HepG2 (cell line): ENCODE data around the gene HIPK2. TPM values are rescaled to one million over a fixed set of nuclear protein-coding genes. Genes with fewer than 3 reads are reported as not detected.
A peak's percentile ranks its signal among the peaks of the same experiment; 100 is the strongest.
"Not testable (repeated sequence)": the region's sequence is repeated elsewhere in the genome, so short reads cannot be mapped to it uniquely, and the experiment has no call there.

ENCODE experiments used
- ATAC-seq: fragments of 200-7000 bp; cut with Tn5 transposase; 3 replicates; pipeline ENCODE4 v1.9.1; 2020; ENCODE audit warnings: mild to moderate bottlenecking, moderate library complexity
- BruUV-seq: library from RNA; stranded (reverse); fragments of 400-500 nt; replicated peaks from 2 replicates; lab custom pipeline; 2021; lab: Mats Ljungman, UMichigan
- CTCF ChIA-PET: fragments of 300-600 bp; formaldehyde crosslinking; extraction: SDS; loops from one replicate; lab custom pipeline; 2021; ENCODE audit warnings: low total read pairs, inconsistent platforms, low intra/inter-chr PET ratio; lab: Yijun Ruan, JAX
- POLR2A ChIA-PET: fragments of 350-600 bp; sonication (Branson Sonifier 250); formaldehyde crosslinking; loops from one replicate; lab custom pipeline; 2020; ENCODE audit warnings: antibody characterized with exemption, inconsistent platforms; lab: Yijun Ruan, JAX
- DNase-seq: peaks from one replicate; pipeline ENCODE4 v3.0.0-alpha.2; 2015; ENCODE audit warnings: low spot score
- FAIRE-seq: peaks from 3 replicates; lab custom pipeline; 2011; peaks lifted over from hg19 to GRCh38; lab: Jason Lieb, UNC
- H2AFZ ChIP-seq: one replicate; pipeline ENCODE4 v1.6.1; 2011; ENCODE audit warnings: low read length, inconsistent platforms
- H3K27ac ChIP-seq: fragments of 300-600 bp; 3 replicates; pipeline ENCODE4 v1.8.0; 2011; ENCODE audit warnings: mixed run types, mild to moderate bottlenecking, mixed read lengths, low read length, inconsistent platforms; ENCODE audit not compliant: insufficient read depth; ENCODE audit errors: extremely low read length
- H3K27me3 ChIP-seq, 2 experiments: fragments of 200-600 bp in 1 of 2; 2 replicates in 1 of 2; 3 replicates in 1 of 2; pipeline versions ENCODE4 v1.6.0 to v1.8.0; 2011; ENCODE audit warnings: low read length in 2 of 2, mild to moderate bottlenecking in 2 of 2, moderate library complexity in 2 of 2, inconsistent platforms in 1 of 2; ENCODE audit not compliant: insufficient read depth in 2 of 2, control insufficient read depth in 1 of 2
- H3K36me3 ChIP-seq, 2 experiments: fragments of 200-600 bp in 1 of 2; replicated peaks in 1 of 2; 2 replicates in 1 of 2; 3 replicates in 1 of 2; pipeline versions ENCODE4 v1.5.1 to v1.8.0; 2011; ENCODE audit warnings: low read length in 2 of 2, inconsistent platforms in 1 of 2; ENCODE audit not compliant: insufficient read depth in 2 of 2, control insufficient read depth in 1 of 2
- H3K4me1 ChIP-seq: 2 replicates; pipeline ENCODE4 v1.5.1; 2012; ENCODE audit warnings: low read length, inconsistent platforms; ENCODE audit not compliant: insufficient read depth
- H3K4me2 ChIP-seq: 2 replicates; pipeline ENCODE4 v1.6.0; 2011; ENCODE audit warnings: low read depth, low read length, inconsistent platforms
- H3K4me3 ChIP-seq, 3 experiments: fragments of 200-600 bp in 1 of 3; sonication (generic), shearing (Covaris generic) in 1 of 3; replicated peaks in 1 of 3; 2 replicates each; pipeline ENCODE4 v1.5.1; 2011 to 2016; ENCODE audit warnings: low read length in 3 of 3, inconsistent platforms in 2 of 3, low read depth in 2 of 3, mild to moderate bottlenecking in 2 of 3, control low read depth in 1 of 3, mixed read lengths in 1 of 3; ENCODE audit not compliant: insufficient read depth in 1 of 3
- H3K79me2 ChIP-seq: one replicate; pipeline ENCODE4 v1.6.1; 2011; ENCODE audit warnings: low read length, inconsistent platforms; ENCODE audit not compliant: insufficient read depth
- H3K9ac ChIP-seq: 2 replicates; pipeline ENCODE4 v1.6.0; 2011; ENCODE audit warnings: mild to moderate bottlenecking, low read depth, low read length, inconsistent platforms; ENCODE audit not compliant: insufficient read depth
- H3K9me3 ChIP-seq: 2 replicates; pipeline ENCODE4 v1.5.1; 2012; ENCODE audit warnings: mild to moderate bottlenecking, low read length
- H4K20me1 ChIP-seq: 2 replicates; pipeline ENCODE4 v1.6.0; 2011; ENCODE audit warnings: inconsistent platforms, mild to moderate bottlenecking, low read length, moderate library complexity; ENCODE audit not compliant: insufficient read depth
- CTCF ChIP-seq: sonication (generic); formaldehyde crosslinking; IDR thresholded peaks from 2 replicates; pipeline ENCODE4 v1.5.0; 2020; ENCODE audit warnings: mild to moderate bottlenecking, missing genetic modification reagents, moderate library complexity
- DNMT3B ChIP-seq: conservative IDR thresholded peaks from 2 replicates; pipeline ENCODE4 v1.6.1; 2016; ENCODE audit warnings: missing biosample characterization, control low read depth
- HCFC1 ChIP-seq: fragments of 150-350 bp; IDR thresholded peaks from 2 replicates; pipeline ENCODE4 v1.6.1; 2014; ENCODE audit warnings: low read depth, low read length
- RARG ChIP-seq: sonication (generic); formaldehyde crosslinking; IDR thresholded peaks from 2 replicates; pipeline ENCODE4 v1.4.0; 2020; ENCODE audit warnings: low read depth, mild to moderate bottlenecking, missing genetic modification reagents
- SIX1 ChIP-seq: sonication (generic); formaldehyde crosslinking; IDR thresholded peaks from 2 replicates; pipeline ENCODE4 v1.4.0; 2020; ENCODE audit warnings: missing genetic modification reagents, borderline replicate concordance
- STAG1 ChIP-seq: sonication (generic); formaldehyde crosslinking; IDR thresholded peaks from 2 replicates; pipeline ENCODE4 v1.4.0; 2020; ENCODE audit warnings: missing genetic modification reagents
- ZNF253 ChIP-seq: sonication (generic); formaldehyde crosslinking; IDR thresholded peaks from 2 replicates; pipeline ENCODE4 v1.8.0; 2022; ENCODE audit warnings: mild to moderate bottlenecking, missing genetic modification reagents, borderline replicate concordance
- ZNF382 ChIP-seq: sonication (generic); formaldehyde crosslinking; IDR thresholded peaks from 2 replicates; pipeline ENCODE4 v1.5.0; 2020; ENCODE audit warnings: missing genetic modification reagents, mild to moderate bottlenecking, borderline replicate concordance
- ZNF678 ChIP-seq: sonication (generic); formaldehyde crosslinking; IDR thresholded peaks from 2 replicates; pipeline ENCODE4 v1.4.0; 2020; ENCODE audit warnings: mild to moderate bottlenecking, missing genetic modification reagents
- WGBS: methylation state at CpG from one replicate; pipeline ENCODE4 v1.1.6; 2017; ENCODE audit warnings: low lambda C conversion rate; 5-methylcytosine and 5-hydroxymethylcytosine counted together
- in situ Hi-C: cut with HindIII; loops from 2 replicates; pipeline ENCODE4 v1.10.0; 2017; ENCODE audit warnings: low pct_unique_long_range_greater_than_20kb; ENCODE audit not compliant: extremely low pct_ligation_motif_present
- intact Hi-C: fragments of 100-400 bp; cut with micrococcal nuclease; formaldehyde crosslinking; loops from one replicate; pipeline ENCODE4 v1.10.0; 2022; ENCODE audit not compliant: unreplicated experiment
- polyA plus RNA-seq, 8 experiments: library from polyadenylated mRNA; depleted of rRNA in 3 of 8; stranded (reverse) in 7 of 8; unstranded in 1 of 8; fragments of >200 nt; fragmentation: Illumina TruSeq in 4 of 8; extraction: Trizol in 4 of 8; gene quantifications; 2 replicates each; pipeline versions ENCODE4 v1.2.1 to v1.2.3, GENCODE V29; 2011 to 2016; ENCODE audit warnings: low read depth in 4 of 8, missing spikeins in 1 of 8, mixed read lengths in 1 of 8; ENCODE audit not compliant: insufficient read depth in 1 of 8
- total RNA-seq, 5 experiments: library from RNA; depleted of rRNA; stranded (reverse); fragments of >200 nt; fragmentation: Illumina TruSeq; extraction: Trizol; gene quantifications; 2 replicates each; pipeline ENCODE4 v1.2.3, GENCODE V29; 2016; ENCODE audit warnings: low read depth in 1 of 5

The HIPK2 gene
- total and polyA plus RNA-seq, 2 of the 13 experiments (the other 11 are each of a cell fraction or from before 2014, with no cell fraction given), result 14.4 to 20.2 TPM

- H3K36me3 ChIP-seq, FAIRE-seq, H3K4me3 ChIP-seq, BruUV-seq, H3K9ac ChIP-seq, CTCF ChIA-PET, H4K20me1 ChIP-seq, POLR2A ChIA-PET, H3K4me1 ChIP-seq, H3K9me3 ChIP-seq, H2AFZ ChIP-seq, H3K27ac ChIP-seq, H3K4me2 ChIP-seq, in situ Hi-C loops, H3K79me2 ChIP-seq, H3K27me3 ChIP-seq: not testable (repeated sequence)
- peak; percentile 54 for TF ChIP-seq STAG1 (CRISPR knock-in tag)
- TF ChIP-seq CTCF (CRISPR knock-in tag), result peak; percentile 48
- intact Hi-C loops, result loop anchor here (10.0 kb wide), 1 partner anchor 49 kb away; no protein-coding TSS in a partner anchor
- peak; percentile 77 for ATAC-seq
- 47% methylated on average over 3 of the region's 8 CpGs for WGBS
- DNase-seq, result peak; percentile 34
Observed at GRCh38 chr7:139553991-139554700, 223.7 kb downstream of the HIPK2 start.

GRCh38 chr7:139548302-139549028, 229.3 kb downstream of the HIPK2 start:
- ATAC-seq, result no peak
- no peaks in the 10 kb centered on the region for H3K4me1 ChIP-seq

More at GRCh38 chr7:139548302-139549028, 229.3 kb downstream of the HIPK2 start:
- H3K4me2 ChIP-seq, result no peak overlapping the region
- ChIA-PET POLR2A (no interaction called here), CTCF (no interaction called here)
- FAIRE-seq, result no peak
- intact Hi-C loops (no loop called here), in situ Hi-C loops (no loop called here)
- H3K27me3 ChIP-seq, result peaks cover 5 to 30% of the 10 kb centered on the region in 2 experiments; a peak in 4 of 5 replicates
- no peak overlapping the region for H2AFZ ChIP-seq
- DNase-seq, result no peak
- H3K9me3 ChIP-seq, result no peaks in the 10 kb centered on the region
- no TSS peak for BruUV-seq
- no peaks in the 10 kb centered on the region for H4K20me1 ChIP-seq
- no peak overlapping the region for H3K4me3 ChIP-seq
- TF ChIP-seq ZNF678, result no peak
- no peak for TF ChIP-seq SIX1 (CRISPR knock-in tag)
- TF ChIP-seq HCFC1, result no peak
- TF ChIP-seq RARG (CRISPR knock-in tag), result no peak
- TF ChIP-seq DNMT3B (CRISPR knock-in tag), result no peak
- TF ChIP-seq ZNF382 (CRISPR knock-in tag), result no peak
- TF ChIP-seq ZNF253 (CRISPR knock-in tag), result no peak
- WGBS, result 27% methylated on average over 4 of the region's 5 CpGs
- H3K79me2 ChIP-seq, result no peaks in the 10 kb centered on the region
- H3K9ac ChIP-seq, result no peak overlapping the region
- H3K27ac ChIP-seq, result no peak overlapping the region
- H3K36me3 ChIP-seq, result no peaks in the 10 kb centered on the region
